Measurements from ENCODE around the gene PRSS23.
"Not testable (repeated sequence)": the region's sequence is repeated elsewhere in the genome, so short reads cannot be mapped to it uniquely, and the experiment has no call there.

PRSS23 gene

DNA sequence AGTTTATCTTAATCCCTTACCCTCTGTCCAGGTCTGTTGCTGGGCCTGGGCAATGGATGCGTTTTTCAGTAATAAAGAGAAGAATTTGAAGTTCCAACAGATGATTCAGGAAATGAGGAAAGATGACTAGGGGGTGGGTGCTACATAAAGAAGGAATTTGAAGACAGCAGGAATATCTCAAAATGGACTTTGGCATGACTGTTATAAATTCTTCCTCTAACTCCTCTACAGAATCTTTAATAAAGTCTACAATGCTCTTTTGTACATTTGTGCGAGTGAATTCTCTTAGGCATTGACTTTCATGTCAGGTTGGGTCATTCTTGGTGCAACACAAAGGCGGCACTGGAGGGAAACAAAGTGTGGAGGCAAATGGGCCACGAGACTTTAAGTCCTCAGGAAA, 35.1 kb upstream of the PRSS23 start:
- in situ Hi-C loops (cut with MboI; ENCODE audit: low sequenced_read_pairs, unreplicated experiment): no loop called here
- no peak for TF ChIP-seq CTCF (IDR thresholded peaks at IDR 0.05; ENCODE audit: borderline replicate concordance, control extremely low read depth, extremely low read depth, insufficient read depth, missing control alignments)

GRCh38 chr11:86765878-86766277, 34.5 kb upstream of the PRSS23 start:
- no peak for TF ChIP-seq CTCF (IDR thresholded peaks at IDR 0.05; ENCODE audit: borderline replicate concordance, control extremely low read depth, extremely low read depth, insufficient read depth, missing control alignments)
- no peak for DNase-seq (ENCODE audit: low spot score)
- in situ Hi-C loops (cut with MboI; ENCODE audit: low sequenced_read_pairs, unreplicated experiment): no loop called here

More for the DNA sequence above, 35.1 kb upstream of the PRSS23 start:
- no peak for DNase-seq (ENCODE audit: low spot score)

DNA sequence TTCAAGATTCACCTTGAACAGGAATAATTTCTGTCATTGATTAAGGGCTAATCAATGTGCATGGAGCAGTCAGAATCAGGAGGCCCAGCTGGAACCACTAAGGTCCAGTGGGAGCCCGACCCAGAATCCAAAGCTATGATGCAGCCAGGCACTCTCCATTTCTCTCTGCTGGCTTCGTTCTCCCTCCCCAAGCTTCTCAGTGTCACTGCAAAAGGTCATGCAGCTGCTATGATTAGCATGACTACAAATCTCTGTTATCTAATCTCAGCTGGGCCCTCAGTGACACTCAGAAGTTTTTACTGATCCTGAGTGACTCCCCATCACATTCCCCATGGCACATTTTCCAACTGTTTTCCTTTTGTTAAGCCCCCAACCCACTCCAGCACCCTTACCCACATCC, 31.1 kb upstream of the PRSS23 start:
- in situ Hi-C loops (cut with MboI; ENCODE audit: low sequenced_read_pairs, unreplicated experiment): no loop called here
- no peak for DNase-seq (ENCODE audit: low spot score)
- no peak for TF ChIP-seq CTCF (IDR thresholded peaks at IDR 0.05; ENCODE audit: borderline replicate concordance, control extremely low read depth, extremely low read depth, insufficient read depth, missing control alignments)

- in situ Hi-C loops (cut with MboI; ENCODE audit: low sequenced_read_pairs, unreplicated experiment); DNase-seq (ENCODE audit: low spot score): not testable (repeated sequence)
Measured at GRCh38 chr11:86770473-86771027, 29.8 kb upstream of the PRSS23 start.

DNA sequence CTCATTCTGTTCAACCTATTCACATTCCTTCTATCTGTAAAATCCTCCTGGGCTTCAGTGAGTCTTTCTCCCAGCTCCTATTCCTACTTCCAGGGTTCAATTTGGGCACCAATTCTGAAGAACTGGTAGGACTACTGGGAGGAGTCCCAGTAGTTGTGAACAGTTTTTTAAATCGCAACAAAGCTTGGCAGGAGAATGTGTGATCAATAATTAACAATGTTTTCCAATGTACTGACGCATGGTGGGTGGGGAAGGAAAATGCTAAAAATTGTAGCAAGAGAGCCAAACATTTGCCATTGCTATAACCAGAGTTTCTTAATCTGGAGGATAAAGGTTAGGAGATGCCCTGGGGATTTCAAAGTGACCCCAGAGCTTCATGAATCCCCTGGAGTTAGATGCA, 27.3 kb upstream of the PRSS23 start:
- TF ChIP-seq CTCF (IDR thresholded peaks at IDR 0.05; ENCODE audit: borderline replicate concordance, control extremely low read depth, extremely low read depth, insufficient read depth, missing control alignments): no peak
- no peak for DNase-seq (ENCODE audit: low spot score)
- in situ Hi-C loops (cut with MboI; ENCODE audit: low sequenced_read_pairs, unreplicated experiment): no loop called here

- TF ChIP-seq CTCF (IDR thresholded peaks at IDR 0.05; ENCODE audit: borderline replicate concordance, control extremely low read depth, extremely low read depth, insufficient read depth, missing control alignments): no peak
- DNase-seq (ENCODE audit: low spot score): no peak
- in situ Hi-C loops (cut with MboI; ENCODE audit: low sequenced_read_pairs, unreplicated experiment): no loop called here
Measured at GRCh38 chr11:86773513-86774252, 26.7 kb upstream of the PRSS23 start.

DNA sequence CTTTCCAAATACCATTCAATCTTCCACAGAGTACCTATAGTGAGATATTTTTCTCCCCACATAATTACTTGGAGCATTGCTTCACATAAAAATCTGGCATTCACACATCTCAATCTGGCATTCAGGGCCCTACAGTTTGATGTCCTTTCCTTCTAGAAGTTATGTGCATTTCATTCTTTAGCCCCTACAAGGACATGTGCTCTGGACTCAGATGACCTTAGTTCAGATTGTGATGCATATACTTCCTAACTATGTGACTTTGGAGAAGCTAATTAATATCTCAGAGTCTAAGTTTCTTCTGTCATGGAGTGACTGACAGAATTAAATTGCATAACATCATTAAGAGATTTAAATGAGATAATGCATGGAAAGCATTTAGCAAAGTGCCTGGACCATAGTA, 25.9 kb upstream of the PRSS23 start:
- no peak for TF ChIP-seq CTCF (IDR thresholded peaks at IDR 0.05; ENCODE audit: borderline replicate concordance, control extremely low read depth, extremely low read depth, insufficient read depth, missing control alignments)
- in situ Hi-C loops (cut with MboI; ENCODE audit: low sequenced_read_pairs, unreplicated experiment): no loop called here
- no peak for DNase-seq (ENCODE audit: low spot score)

Measured in GM13976 (cell line).